KG1 (cell line): Measurements from ENCODE around the gene RNF217.
A peak's percentile ranks its signal among the peaks of the same experiment; 100 is the strongest.
"Not testable (repeated sequence)": the region's sequence is repeated elsewhere in the genome, so short reads cannot be mapped to it uniquely, and the experiment has no call there.

Source experiments
- DNase-seq: peaks from one replicate; lab custom pipeline; 2025; lab: John Stamatoyannopoulos, UW

The RNF217 gene

DNA sequence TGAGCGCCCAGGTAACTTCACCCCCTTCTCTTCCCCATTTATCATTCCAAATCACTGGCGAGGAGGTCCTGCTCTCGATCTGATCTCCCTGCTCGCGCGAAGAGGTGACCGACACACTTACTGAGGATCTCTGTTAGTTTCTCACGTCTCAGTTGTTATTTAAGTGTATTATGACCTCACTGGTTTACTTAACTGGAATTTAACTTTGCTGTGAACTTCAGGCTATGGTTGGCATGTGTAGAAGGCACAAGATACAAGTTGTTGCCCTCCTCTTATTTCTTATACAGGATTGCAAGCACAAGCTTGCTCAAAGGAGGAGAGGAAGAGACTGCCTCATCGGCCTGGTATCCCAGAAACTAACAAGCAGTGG, 1.2 kb downstream of the RNF217 start:
- DNase-seq, result peak; percentile 17

DNA sequence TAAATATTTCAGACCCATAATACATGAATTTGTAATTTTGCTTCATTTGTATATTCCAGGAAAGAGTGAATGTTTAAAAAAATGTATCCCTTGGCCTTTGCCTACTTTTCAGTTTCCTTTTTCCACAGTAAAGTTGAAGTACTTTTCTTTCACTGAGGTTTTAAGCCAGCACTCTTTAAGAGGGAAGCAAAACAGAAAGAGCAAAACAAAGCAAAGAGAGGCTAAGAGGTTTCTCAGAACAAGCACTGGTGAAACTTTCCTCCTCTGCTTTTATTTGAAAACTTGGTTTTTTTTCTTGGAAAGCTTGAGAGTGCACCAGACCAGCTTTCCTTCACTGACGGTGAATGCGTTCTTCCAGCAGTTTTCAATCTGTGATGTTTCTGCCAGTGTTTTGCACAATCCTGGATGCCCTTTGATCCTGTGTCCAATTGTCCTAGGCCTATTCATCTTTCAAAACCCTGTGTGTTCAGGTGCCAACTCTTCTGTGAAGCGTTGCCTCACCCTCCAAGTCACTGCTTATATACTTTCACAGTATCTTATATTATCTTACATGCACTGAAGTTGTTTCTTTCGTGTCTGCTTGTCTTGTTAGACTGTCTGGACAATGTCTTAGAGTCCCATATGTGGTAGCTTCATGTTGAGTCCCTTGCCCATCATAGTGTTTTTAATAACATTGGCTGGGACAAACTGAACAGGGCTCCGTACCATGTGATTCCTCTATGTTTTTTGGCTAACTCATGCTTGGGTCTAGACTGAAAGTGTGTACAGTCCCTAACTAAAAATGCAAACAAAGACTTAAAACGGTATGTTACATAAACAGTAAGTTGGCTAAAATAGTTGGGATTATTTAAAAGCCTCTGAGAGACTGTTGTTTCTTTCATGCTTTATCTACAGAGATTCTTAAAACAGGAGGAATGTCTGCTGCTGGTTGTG, 1.9 kb downstream of the RNF217 start:
- DNase-seq, result no peak

DNA sequence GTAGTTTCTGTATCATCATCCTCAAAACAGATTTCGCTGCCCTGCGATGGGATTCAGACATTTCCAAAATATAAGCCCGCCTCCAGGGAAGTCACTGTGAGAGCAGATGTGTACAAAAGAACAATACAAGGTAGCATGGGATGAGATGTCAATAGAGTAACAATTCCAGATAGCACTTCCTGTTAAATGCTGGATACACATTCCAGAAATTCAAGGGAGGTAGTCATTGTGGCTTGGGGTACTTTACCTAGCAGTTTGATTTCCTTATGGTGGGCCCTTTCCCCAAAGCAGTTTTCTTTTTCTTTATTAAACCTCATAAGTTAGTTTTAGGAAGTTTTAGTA, 2.5 kb downstream of the RNF217 start:
- DNase-seq, result no peak

DNA sequence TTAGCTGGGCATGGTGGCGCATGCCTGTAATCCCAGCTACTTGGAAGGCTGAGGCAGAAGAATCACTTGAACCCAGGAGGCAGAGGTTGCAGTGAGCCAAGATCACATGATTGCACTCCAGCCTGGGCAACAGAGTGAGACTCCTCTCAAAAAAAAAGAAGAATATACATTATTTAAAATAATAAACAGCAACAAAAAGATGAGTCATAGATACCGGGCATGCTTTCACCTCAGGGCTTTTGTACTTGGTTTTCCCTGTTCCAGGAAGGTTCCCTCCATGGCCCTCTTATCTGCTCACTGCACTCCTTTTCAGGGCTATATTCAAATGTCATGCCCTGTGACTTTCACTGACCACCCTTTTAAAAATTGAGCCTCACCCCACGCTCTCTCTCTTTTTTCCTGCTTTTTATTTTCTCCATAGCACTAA, 3.2 kb downstream of the RNF217 start:
- DNase-seq, result not testable (repeated sequence)

DNA sequence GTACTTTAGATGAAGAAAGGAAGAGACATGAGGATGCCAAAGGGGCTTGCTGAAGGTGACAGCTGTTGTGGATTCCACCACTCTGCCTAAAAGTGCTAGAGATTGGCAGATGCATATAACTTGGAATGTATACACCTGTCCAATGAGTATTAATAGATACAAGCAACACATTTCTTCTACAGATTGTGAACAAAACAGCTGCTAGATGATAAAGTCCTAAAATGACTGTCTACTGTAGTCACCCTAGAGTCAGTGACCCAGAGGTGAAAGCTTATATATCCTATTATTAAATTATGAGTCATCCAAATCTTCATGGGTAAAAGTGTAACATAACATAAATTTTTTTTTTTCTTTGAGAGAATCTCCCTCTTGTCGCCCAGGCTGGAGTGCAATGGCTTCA, 5.2 kb downstream of the RNF217 start:
- no peak for DNase-seq

DNA sequence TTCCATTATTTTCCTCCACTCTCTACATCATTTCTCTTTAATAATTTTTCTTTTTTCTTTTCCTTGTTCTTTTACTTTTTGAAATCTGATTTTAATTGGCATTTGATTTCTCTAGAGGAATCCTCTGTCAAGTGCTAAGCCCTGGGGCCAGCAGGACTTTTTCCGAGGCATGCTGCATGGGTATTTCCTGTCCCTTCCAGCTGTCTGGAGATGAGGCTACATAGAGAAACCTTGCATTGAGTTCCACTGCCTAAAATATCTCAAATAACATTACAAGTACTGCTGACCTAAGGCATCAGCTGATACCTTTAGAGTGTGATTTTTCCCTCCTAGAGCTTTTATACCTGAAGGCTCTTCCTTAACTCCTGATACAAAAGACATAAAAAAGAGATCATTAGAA, 6.2 kb downstream of the RNF217 start:
- DNase-seq, result no peak

DNA sequence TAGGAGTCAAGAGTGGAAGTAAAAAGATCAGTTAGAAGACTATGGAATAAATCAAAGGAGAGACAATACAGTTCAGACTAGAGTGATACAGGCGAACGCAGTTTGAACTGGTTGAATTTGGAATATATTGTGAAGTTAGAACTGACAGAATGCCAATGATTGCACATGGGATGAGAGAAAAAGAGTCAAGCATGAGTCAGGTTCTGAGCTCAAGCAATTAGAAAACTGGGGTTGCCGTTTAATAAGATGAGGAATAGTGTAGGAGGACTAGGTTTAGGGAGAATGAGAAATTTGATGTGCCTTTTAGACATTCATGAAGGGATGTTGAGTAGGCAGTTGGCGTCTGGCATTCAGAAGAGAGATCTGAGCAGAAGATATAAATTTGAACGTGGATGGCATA, 8.0 kb downstream of the RNF217 start:
- DNase-seq, result no peak

DNA sequence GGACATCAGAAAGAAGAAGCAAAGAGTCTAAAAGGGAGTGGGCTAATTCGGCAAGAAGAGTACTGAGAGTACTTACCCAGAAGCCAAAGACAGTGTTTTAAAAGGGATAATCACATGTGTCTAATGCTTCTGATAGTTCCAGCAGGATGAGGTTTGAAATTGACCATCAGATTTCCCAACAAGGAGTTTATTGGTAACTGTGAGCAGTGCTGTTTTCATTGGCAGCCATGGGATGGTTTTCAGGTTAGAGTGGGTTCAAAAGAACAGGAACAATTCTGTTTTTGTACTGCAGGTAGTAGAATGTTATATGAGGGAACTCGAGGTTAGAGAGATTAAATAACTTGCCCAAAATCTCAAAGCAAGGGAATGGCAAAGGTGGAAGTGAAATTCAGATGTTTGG, 8.5 kb downstream of the RNF217 start:
- no peak for DNase-seq

DNA sequence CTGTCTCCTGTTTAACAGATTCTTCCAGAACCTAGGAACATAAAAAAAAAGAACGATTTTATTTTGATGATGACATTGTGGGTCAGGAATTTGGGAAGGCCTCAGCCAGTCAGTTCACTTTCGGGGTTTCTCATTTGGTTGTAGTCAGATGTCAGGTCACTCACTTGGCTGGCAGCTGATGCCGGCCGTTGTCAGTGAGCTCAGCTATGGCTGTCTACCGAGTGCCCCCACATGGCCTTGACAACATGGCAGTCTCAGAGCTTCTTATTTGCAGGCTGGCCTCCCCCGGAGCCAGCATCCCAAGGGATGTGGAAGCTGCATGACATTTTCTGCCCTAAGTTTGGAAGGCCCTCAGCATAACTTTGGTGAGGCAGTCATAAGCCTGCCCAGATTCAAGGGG, 11.5 kb downstream of the RNF217 start:
- DNase-seq, result no peak

DNA sequence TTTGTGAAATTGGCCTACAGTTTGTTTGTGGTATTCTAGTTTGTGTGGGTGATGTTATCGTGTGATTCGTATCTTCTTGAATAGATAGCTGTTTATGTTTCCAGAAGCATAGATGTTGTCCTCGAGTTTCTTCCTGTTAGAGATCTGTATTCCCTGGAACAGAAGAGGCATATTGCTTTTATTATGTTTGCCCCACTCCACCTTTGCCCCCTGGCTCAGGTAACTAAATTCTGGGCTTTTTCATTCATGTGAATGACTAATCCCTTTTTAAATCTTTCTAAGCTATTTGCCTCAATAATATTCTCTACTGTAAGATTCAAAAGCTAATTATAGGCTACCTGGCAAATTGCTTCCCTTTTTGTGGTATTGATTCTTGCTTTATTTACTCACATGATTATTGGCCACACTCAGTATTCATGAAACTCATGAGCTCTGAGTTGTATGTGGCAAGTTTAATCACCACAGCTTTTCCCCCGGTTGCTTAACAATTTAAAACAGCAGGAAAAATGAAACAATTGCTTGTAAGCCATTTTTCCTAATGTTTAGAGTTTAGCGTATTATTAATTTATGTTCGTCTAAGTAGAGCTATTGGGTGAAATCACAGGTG, 12.6 kb downstream of the RNF217 start:
- no peak for DNase-seq

DNA sequence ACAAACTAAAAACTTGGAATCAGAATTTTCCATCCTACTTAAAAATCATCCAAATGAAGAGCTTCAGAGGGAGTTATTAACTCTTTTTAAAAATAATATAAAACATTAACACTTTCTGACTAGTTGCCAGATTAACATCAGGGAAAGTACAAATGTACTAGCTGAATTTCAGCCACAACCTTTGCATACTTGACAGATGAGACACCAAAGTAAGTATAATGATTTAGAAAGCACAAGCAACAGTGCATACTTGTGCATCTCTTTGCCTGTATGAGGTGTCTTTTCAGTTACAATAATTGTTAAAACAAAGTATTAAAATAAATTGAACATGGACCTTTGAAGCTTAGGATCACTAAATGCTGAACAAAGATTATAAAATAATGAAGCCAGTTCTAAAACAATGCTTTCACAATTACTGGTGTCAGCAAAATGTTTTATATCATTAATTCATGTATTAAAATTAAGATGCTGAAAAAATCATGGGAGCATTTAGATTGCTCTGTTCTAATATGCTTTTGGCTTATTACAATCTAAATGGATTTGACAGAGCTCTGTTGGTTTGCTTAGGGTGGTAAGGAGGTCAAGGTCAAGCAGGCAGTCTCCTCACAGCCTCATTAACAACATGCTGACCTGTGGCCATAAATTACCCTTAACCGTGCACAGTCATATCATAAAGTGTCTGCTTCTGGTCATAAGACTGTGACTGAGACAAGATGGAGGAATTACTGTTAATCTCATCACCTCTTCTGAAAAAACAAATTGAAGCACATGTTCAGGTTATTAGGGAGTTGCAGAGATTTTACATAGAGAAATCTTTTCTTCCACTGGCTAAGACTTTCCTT, 15.1 kb downstream of the RNF217 start:
- DNase-seq, result no peak

DNA sequence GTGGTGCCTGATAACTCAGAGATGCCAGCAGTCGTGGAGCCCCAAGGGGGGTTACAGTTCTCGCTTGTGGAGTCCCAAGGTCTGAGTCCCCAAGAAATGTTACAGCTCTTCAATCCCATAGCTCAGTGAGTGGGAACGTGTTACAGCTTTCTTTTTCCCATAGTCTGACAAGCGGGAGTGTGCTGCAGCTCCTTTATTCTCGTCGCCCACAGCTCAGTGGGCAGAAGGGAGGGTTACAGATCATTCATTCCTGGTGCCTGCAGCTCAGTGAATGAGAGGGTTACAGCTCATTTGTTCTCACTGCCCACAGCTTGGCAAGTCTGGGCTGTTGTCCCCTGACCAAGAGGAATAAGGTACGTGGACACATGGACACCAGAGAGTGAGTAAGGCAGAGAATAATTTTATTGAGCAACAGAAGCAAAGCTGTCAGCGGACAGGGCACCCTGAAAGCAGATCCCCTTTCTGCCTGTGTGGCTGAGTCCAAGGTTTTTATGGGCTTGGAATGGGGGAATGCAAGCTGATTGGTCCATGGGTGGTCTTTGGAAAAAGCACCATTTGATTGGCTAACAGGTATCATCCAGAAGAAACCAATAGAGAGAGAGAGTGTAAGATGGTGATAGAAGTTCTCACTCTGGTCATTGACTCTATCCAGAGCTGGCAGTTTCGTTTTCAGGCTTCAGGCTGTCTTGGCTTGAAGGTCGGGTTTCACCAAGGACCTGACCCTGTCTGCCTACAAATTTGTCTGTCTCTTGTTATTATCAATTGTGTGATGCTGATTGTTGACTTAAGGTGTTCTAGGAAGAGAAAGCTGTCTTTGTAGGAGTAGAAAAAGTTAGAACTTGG, 16.4 kb downstream of the RNF217 start:
- DNase-seq, result no peak

DNA sequence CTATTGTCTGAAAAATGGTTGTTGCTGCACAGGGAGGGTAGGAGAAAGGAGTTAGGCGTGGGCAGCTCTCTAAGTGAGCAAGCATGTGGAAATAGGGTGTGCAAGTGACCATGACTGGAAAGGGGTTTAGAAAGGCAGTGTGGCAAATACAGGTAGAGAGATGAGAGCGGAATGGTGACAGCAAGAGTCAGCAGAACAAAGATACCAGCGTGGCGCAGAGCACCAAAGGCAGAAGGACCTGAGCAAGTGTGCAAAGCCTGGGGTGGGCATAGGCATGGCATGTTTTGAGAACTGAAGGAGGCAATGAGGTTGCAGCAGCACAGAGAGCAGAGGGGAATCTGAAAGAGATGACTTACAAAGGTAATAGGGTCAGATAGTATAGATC, 17.0 kb downstream of the RNF217 start:
- no peak for DNase-seq

DNA sequence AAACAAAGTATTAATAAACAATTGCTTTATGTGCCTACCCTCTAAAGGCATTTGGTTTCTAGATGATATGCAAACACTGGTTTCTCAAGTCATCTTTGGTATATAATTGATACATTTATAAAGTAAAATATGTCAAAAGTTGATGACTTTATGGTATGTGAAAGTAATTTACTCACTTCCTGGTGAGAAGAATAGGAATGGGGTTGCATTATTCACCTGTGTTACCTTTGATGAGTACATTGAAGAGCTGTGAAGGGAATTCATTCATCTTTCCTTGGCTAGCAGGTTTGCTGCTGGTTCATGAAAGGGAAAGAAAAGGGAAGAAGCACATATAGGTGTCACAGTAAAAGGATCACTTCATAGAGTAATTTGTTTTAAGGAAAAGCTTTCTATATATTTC, 20.4 kb downstream of the RNF217 start:
- DNase-seq, result no peak

DNA sequence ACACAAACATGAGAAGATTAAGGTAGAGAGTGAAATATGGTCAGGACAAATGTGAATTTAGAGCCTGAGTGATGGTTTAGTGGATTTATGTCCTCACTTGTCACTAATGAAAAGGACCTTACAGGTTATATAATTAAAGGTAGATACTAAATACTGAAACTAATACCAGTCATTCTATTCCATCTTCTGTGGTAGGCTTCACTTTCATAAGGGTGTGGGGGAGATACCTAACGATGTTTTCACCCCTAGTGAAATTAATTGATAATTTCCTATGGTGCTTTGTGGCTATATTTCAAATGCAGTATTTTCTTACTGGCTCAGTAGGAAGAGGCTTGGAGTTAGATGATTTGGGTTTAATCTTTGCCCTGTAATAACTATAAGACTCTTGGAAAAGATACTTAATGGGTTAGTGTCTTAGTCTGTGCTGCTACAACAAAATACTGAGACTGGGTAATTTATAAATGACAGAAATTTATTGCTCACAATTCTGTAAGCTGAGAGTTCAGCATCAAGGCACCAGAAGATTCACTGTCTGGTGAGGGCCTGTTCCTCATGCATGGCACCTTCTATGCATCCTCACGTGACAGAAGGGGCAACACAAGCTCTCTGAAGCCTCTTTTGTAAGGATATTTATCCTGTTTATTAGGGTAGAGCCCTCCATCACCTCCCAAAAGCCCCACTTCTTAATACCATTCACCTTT, 21.3 kb downstream of the RNF217 start:
- no peak for DNase-seq

DNA sequence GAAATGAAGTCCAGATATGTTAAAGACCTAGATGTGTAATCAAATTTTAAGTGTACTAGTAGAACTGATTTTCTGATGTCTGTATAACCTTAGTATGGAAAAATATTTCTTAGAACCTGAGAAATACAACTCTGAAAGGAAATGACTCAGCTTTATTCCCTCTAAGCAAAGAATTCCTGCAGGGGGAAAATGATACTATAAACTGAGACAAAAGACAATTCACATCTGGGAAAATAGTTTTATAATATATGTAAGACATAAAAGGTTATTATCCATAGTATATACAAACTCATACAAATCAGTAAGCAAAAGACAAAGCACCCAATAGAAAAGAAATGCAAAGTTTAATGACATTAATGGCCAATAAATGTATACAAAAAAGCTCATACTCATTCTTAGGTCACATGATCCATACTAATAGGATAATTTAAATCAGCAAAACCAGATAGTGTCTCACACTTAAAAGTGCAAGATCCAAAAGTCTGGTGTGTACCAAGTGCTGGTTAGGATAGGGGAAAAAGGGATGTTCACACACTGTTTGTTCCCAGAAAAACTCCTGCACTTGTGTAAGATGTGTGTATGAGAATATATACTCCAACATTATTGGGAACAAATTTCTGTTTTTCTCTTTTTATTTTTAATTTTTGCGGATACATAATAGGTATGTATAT, 22.6 kb downstream of the RNF217 start:
- DNase-seq, result no peak

DNA sequence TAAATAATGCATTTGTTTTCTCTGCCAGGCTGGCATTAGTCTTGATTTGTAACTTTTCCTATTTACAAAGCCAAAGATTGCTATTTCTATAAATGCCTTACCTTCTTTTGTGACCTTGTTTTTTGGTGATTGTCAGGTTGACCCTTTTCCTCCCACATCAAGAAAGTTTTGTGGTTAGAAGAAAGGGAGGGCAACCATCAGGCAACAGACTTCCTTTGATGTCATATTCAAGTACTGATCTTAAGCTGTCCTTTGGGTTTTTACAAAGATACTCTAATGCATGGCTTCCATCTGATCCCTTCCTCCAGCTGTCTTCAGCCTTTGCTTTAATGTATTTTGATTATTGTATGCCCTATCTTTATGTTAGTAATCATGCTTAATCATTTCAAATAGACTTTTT, 23.9 kb downstream of the RNF217 start:
- no peak for DNase-seq

DNA sequence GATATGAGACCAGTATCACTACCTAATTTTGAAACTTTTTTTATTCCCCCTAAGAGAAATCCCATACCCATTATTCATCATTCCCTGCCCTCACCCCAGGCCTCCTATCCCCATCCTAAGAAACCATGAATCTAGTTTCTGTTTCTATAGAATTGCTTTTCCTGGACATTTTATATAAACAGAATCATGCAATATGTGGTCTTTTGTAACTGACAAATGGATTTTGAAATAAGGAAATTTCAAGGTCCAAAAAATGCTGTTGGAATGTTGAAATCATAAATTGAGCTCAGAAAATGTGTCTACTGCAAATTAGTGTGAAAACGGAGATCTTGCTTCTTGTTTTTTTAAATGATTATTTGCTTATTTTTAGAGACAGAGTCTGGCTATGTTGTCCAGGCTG, 25.1 kb downstream of the RNF217 start:
- no peak for DNase-seq

DNA sequence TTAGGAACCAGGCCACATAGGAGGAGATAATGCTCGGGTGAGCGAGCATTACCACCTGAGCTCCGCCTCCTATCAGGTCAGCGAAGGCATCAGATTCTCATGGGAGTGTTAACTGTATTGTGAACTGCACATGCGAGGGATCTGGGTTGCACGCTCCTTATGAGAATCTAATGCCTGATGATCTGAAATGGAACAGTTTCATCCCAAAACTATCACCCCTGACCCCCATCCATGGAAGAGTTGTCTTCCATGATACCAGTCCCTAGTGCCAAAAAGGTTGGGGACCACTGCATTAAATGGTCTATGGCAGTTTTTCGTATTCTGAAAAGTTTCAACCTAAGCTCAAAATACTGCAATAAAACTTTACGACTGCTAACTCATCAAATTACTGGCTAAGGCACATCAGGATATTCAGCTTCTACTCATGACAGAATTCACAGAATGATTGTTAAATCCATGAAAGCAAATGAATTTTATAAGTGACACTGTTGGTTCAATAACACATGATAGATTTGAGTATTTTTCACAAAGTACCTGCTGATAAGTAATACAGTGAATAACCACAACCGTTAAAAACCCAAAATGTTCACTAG, 25.9 kb downstream of the RNF217 start:
- DNase-seq, result no peak
